Esophagus squamous epithelium (tissue), 5 donors: ENCODE measurements around the gene KCNG2. TPM values are rescaled to one million over a fixed set of nuclear protein-coding genes. Genes with fewer than 3 reads are reported as not detected.

Experiments used
- DNase-seq: peaks from one replicate; lab custom pipeline; 2025; lab: John Stamatoyannopoulos, UW
- H3K27ac ChIP-seq, 4 donors: fragments of 200-600 bp; sonication (generic); one replicate each; pipeline ENCODE4 v1.5.1; 2016 to 2019; ENCODE audit warnings: mild to moderate bottlenecking in 1 of 4
- H3K27me3 ChIP-seq, 4 donors: fragments of 200-600 bp; sonication (generic); 1 replicate in 3 of 4; 2 replicates in 1 of 4; pipeline versions ENCODE4 v1.5.1 to v1.6.0; 2017 to 2021; ENCODE audit warnings: antibody characterized with exemption in 1 of 4
- H3K36me3 ChIP-seq, 3 donors: fragments of 200-600 bp; sonication (generic); one replicate each; pipeline ENCODE4 v1.5.1; 2016 to 2019
- H3K4me1 ChIP-seq, 3 donors: fragments of 200-600 bp; sonication (generic); one replicate each; pipeline ENCODE4 v1.5.1; 2017 to 2019
- H3K4me3 ChIP-seq, 4 donors: fragments of 200-600 bp; sonication (generic); 1 replicate in 3 of 4; 2 replicates in 1 of 4; pipeline ENCODE4 v1.5.1; 2016 to 2019; ENCODE audit warnings: mild to moderate bottlenecking in 2 of 4, moderate library complexity in 1 of 4
- H3K9me3 ChIP-seq, 3 donors: fragments of 200-600 bp; sonication (generic); one replicate each; pipeline ENCODE4 v1.5.1; 2016 to 2019
- CTCF ChIP-seq, 6 experiments: fragments of 450-650 bp in 4 of 6; fragments of 200-600 bp in 2 of 6; sonication (generic) in 2 of 6; IDR thresholded peaks; one replicate each; pipeline ENCODE4 v1.5.1; 2016 to 2019; ENCODE audit warnings: antibody characterized with exemption in 6 of 6, mild to moderate bottlenecking in 4 of 6, moderate library complexity in 4 of 6
- POLR2A ChIP-seq, 4 donors: fragments of 450-650 bp; IDR thresholded peaks; one replicate each; pipeline ENCODE4 v1.6.1; 2017; ENCODE audit warnings: antibody characterized with exemption in 4 of 4, mild to moderate bottlenecking in 4 of 4, moderate library complexity in 3 of 4
- WGBS, 2 donors: methylation state at CpG; one replicate each; pipeline ENCODE4 v1.1.5; 2018; 5-methylcytosine and 5-hydroxymethylcytosine counted together
- intact Hi-C: fragments of 100-400 bp; cut with DNase I; formaldehyde crosslinking; loops from one replicate; pipeline ENCODE4 v1.15.0; 2022
- total RNA-seq, 4 donors: library from RNA; depleted of rRNA; stranded (reverse); fragments of >200 nt; gene quantifications; one replicate each; pipeline ENCODE4 v1.1.0, GENCODE V29; 2016
- donor health status: DM: yes; HTN: yes; CAD: no.

The KCNG2 gene
- total RNA-seq, 4 donors from 2014 or later = 0.19 TPM; not detected in 3

GRCh38 chr18:79922971-79923411, 125.3 kb downstream of the KCNG2 start:
- intact Hi-C loops = no loop called here
- H3K4me1 ChIP-seq = peaks cover 0 to 11% (median 0%) of the 10 kb centered on the region in 3 donors
- no peaks in the 10 kb centered on the region for H3K27me3 ChIP-seq
- no peaks in the 10 kb centered on the region for H3K9me3 ChIP-seq
- TF ChIP-seq POLR2A (IDR thresholded peaks at IDR 0.05) (no peak), CTCF (IDR thresholded peaks at IDR 0.05) (no peak)
- H3K4me3 ChIP-seq = no peak overlapping the region
- 77 to 98% methylated on average over 10 to 13 of the region's 17 CpGs for WGBS, 2 donors
- no peak for DNase-seq
- H3K36me3 ChIP-seq = peaks cover 9 to 73% (median 11%) of the 10 kb centered on the region in 3 donors
- no peak overlapping the region for H3K27ac ChIP-seq

- no peak overlapping the region for H3K4me3 ChIP-seq
- TF ChIP-seq CTCF (IDR thresholded peaks at IDR 0.05) (no peak), POLR2A (IDR thresholded peaks at IDR 0.05) (no peak)
- H3K27me3 ChIP-seq = no peaks in the 10 kb centered on the region
- H3K9me3 ChIP-seq = peaks cover 0 to 7% (median 2%) of the 10 kb centered on the region in 3 donors
- intact Hi-C loops = no loop called here
- H3K4me1 ChIP-seq = peaks cover 0 to 11% (median 0%) of the 10 kb centered on the region in 3 donors
- WGBS, 2 donors = 90 to 95% methylated on average over 24 to 26 of the region's 26 CpGs
- no peak for DNase-seq
- H3K27ac ChIP-seq = no peak overlapping the region
- peaks cover 3 to 73% (median 9%) of the 10 kb centered on the region in 3 donors for H3K36me3 ChIP-seq
Observed at GRCh38 chr18:79923896-79924585, 126.3 kb downstream of the KCNG2 start.

GRCh38 chr18:79924814-79925731, 127.3 kb downstream of the KCNG2 start:
- H3K4me3 ChIP-seq = no peak overlapping the region
- intact Hi-C loops = no loop called here
- peaks cover 0 to 17% (median 13%) of the 10 kb centered on the region in 3 donors for H3K9me3 ChIP-seq
- DNase-seq = no peak
- WGBS, 2 donors = 82 to 89% methylated on average over 11 to 19 of the region's 25 CpGs
- no peak for TF ChIP-seq CTCF (IDR thresholded peaks at IDR 0.05)
- no peak for TF ChIP-seq POLR2A (IDR thresholded peaks at IDR 0.05)
- H3K4me1 ChIP-seq = peaks cover 0 to 11% (median 0%) of the 10 kb centered on the region in 3 donors
- H3K27me3 ChIP-seq = no peaks in the 10 kb centered on the region
- no peak overlapping the region for H3K27ac ChIP-seq
- H3K36me3 ChIP-seq = peaks cover 7 to 81% (median 7%) of the 10 kb centered on the region in 3 donors

- H3K4me1 ChIP-seq = peaks cover 0 to 11% (median 0%) of the 10 kb centered on the region in 3 donors
- peaks cover 7 to 84% (median 7%) of the 10 kb centered on the region in 3 donors for H3K36me3 ChIP-seq
- no peak for TF ChIP-seq POLR2A (IDR thresholded peaks at IDR 0.05)
- no peak for TF ChIP-seq CTCF (IDR thresholded peaks at IDR 0.05)
- DNase-seq = no peak
- H3K27ac ChIP-seq = no peak overlapping the region
- peaks cover 0 to 28% (median 21%) of the 10 kb centered on the region in 3 donors for H3K9me3 ChIP-seq
- WGBS, 2 donors = 70 to 97% methylated on average over 6 to 8 of the region's 11 CpGs
- intact Hi-C loops = no loop called here
- no peak overlapping the region for H3K4me3 ChIP-seq
- H3K27me3 ChIP-seq = no peaks in the 10 kb centered on the region
Observed at GRCh38 chr18:79926306-79926705, 128.6 kb downstream of the KCNG2 start.
